Measurements from ENCODE around the gene NEDD4L. TPM values are rescaled to one million over a fixed set of nuclear protein-coding genes. Genes with fewer than 3 reads are reported as not detected.
A peak's percentile ranks its signal among the peaks of the same experiment; 100 is the strongest.

The NEDD4L gene
- total RNA-seq, 2 donors from 2014 or later, result 5.0 to 7.3 TPM

DNA sequence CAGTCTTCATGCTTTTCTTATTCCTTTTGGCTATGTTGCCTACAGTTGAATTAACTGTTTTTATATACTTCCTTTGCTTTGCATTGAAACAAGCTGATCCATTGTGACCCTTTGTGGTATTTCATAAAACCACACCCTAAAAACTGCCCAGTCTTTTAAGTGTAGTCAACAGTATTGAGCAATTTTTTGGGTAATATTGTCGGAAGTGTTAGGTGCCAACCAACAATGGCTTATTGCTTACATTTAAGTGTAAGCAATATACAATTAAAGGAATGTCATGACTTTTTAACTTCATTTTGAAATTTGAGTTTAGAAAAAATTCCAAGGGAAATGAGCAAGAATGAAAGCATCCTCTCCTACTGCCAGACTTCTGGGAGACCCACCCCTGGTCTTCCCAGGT, 174.1 kb downstream of the NEDD4L start:
- Mint-ChIP-seq H3K4me1 (ENCODE audit: low read depth) (peaks cover 20% of the 10 kb centered on the region), H3K36me3 (ENCODE audit: insufficient read depth in 2 of 2) (no peaks in the 10 kb centered on the region), H3K4me3 (no peak overlapping the region), H3K9me3 (no peaks in the 10 kb centered on the region), H3K27ac (no peak overlapping the region), H3K27me3 (ENCODE audit: low read depth) (peaks cover 18% of the 10 kb centered on the region)
- ATAC-seq (replicated peaks in 1 of 2) (no peak), DNase-seq (no peak)

DNA sequence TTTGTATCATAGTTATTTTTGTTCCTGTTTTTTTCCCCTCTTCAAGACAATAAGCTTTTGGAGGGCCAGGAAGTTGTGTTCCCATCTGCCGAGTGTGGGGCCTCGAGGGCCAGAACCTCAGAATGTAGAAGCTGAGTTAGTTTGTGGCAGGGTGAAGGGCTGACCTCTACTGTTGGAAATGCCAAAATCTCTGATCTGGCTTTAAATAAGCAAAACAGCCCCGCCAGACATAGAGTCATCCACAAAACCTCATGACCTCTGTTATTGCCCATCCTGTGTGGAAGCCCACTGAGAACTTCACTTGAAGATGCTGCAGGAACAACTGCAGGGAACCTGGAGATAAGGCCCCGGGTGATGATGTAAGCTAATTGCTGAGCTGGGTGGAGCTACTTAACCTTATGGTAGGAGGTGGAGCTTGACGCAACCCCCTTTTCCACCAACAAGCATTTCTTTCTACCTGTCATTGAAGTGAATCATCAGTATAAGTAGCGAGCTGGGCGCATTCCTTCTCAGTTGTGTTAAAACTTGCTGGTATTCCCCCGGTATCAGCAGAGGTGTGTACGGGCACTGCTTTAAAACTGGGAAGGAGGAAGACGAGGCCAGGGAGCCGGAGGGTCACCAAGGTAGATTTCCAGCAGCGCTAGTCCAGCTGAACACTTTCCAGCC, 177.2 kb downstream of the NEDD4L start:
- Mint-ChIP-seq H3K27me3 (ENCODE audit: low read depth) (peaks cover 19% of the 10 kb centered on the region), H3K27ac (no peak overlapping the region)

DNA sequence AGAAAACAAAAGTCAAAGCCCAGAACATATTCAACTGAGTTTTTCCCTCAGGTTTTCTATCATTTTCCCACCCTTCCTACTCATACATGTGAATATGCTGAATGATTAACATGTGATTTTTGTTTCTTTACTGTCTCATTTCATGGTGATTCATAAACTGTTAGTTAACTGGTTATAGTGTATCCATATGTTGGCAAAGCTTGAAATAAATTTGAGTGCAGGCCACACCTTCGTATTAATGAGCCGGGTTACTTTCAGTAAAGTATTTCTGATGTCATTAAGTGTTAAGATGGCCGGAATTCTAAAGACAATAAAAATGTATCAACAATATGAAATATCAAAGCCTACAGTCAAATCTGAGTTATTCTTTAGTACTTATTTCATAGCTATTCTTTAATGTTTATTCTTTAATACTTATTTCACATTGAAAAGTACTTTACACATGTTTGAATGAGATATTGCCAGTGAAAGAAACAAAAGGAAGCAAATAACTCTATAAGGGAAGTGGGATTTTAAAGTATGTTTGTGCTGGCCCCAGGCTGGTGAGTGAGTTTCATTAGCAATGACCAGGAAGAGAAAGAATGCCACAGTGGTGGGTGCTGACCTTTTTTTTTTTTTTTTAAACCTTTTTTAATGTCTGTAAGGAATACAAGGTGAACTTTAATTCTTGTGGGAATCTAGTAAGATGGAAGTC, 178.6 kb downstream of the NEDD4L start:
- Mint-ChIP-seq H3K4me3 (no peak overlapping the region), H3K27ac (no peak overlapping the region), H3K4me1 (ENCODE audit: low read depth) (peaks cover 17% of the 10 kb centered on the region), H3K27me3 (ENCODE audit: low read depth) (peaks cover 13% of the 10 kb centered on the region), H3K36me3 (ENCODE audit: insufficient read depth in 2 of 2) (no peaks in the 10 kb centered on the region), H3K9me3 (no peaks in the 10 kb centered on the region)
- DNase-seq (no peak), ATAC-seq (replicated peaks in 1 of 2) (no peak)

More for the DNA sequence above, 177.2 kb downstream of the NEDD4L start:
- Mint-ChIP-seq H3K9me3 (no peaks in the 10 kb centered on the region), H3K36me3 (ENCODE audit: insufficient read depth in 2 of 2) (no peaks in the 10 kb centered on the region), H3K4me3 (no peak overlapping the region), H3K4me1 (ENCODE audit: low read depth) (peaks cover 17% of the 10 kb centered on the region)
- DNase-seq (no peak), ATAC-seq (replicated peaks in 1 of 2) (no peak)

DNA sequence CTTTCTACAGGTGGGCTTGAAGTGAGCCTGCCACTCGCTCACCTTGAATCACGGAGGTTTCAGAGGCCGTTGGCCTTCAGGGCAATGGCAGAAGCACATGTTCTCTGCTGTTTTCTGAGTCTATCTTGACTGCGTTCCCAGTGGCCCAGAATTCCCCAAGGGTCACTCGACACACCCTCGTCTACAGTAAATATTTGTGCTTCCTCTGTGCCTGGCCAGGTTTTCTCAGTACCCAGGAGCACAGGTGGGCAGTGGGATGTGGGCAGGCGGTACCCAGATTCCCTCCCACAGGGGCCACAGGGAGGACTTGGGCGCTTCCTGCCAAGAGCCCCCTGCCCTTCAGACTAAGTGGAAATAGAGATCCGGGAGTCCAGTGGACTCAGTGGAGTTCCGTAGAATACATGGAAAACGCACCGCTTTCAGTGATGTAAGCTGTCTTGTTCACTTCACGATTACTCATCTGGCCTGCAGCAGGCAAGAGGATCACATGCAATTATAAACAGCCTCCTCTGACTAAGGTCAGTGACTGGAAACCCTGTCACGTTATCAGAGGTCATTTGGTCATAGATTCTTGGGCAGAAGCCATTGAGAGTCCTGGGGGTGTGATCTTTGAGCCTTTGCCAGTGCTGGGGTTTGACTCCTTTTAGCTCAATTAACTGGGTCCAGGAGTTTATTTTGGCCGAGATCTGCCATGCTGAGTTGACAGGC, 179.8 kb downstream of the NEDD4L start:
- Mint-ChIP-seq H3K9me3 (no peaks in the 10 kb centered on the region), H3K27ac (no peak overlapping the region), H3K4me1 (ENCODE audit: low read depth) (peaks cover 17% of the 10 kb centered on the region)

DNA sequence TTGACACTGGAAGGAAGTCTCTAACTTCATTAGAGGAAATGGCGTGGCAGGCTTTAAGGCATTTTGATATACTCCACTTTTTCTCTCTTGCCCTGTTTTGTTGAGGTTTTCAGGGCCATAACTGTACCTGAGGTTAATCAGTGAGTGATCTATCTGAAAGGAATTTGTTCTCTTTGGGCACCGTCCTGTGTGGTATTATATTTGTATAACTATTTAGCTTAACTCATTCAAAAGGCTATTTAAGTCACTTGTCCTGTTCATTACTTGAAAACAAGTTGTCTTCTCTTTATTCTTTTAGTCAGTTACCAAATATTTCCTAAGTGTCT, 180.4 kb downstream of the NEDD4L start:
- ATAC-seq (replicated peaks in 1 of 2), result no peak
- no peaks in the 10 kb centered on the region for H3K9me3 Mint-ChIP-seq
- peaks cover 13% of the 10 kb centered on the region for H3K27me3 Mint-ChIP-seq (ENCODE audit: low read depth)

More for the DNA sequence above, 179.8 kb downstream of the NEDD4L start:
- ATAC-seq (replicated peaks in 1 of 2) (no peak), DNase-seq (no peak)
- Mint-ChIP-seq H3K36me3 (ENCODE audit: insufficient read depth in 2 of 2) (no peaks in the 10 kb centered on the region), H3K27me3 (ENCODE audit: low read depth) (peaks cover 13% of the 10 kb centered on the region), H3K4me3 (no peak overlapping the region)

DNA sequence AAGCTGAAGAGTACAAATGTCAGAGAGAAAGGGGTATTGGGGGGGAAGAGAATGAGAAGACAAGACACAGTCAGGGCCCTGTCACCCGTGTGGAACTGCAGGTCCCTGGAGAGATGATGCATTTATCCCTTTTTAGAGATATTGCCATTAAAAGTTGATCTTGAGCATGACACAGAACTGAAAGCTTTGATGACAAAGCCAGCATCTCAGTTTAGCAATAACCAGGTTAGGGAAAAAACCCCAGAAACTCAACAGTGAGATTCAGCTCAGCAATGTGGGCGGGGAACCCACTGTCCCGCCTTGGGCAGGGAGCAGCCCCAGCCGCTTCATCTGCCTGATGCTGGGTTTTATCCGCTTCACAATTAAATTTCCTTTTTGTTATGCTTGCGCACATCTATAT, 181.1 kb downstream of the NEDD4L start:
- peak; percentile 32 to 35 for DNase-seq
- Mint-ChIP-seq H3K4me1 (ENCODE audit: low read depth) (peaks cover 17% of the 10 kb centered on the region), H3K9me3 (no peaks in the 10 kb centered on the region), H3K27ac (no peak overlapping the region), H3K36me3 (ENCODE audit: insufficient read depth in 2 of 2) (no peaks in the 10 kb centered on the region), H3K4me3 (no peak overlapping the region), H3K27me3 (ENCODE audit: low read depth) (peaks cover 13% of the 10 kb centered on the region)
- peak; percentile 82 to 85 for ATAC-seq (replicated peaks in 1 of 2)

More for the DNA sequence above, 180.4 kb downstream of the NEDD4L start:
- DNase-seq, result no peak
- Mint-ChIP-seq H3K4me1 (ENCODE audit: low read depth) (peaks cover 17% of the 10 kb centered on the region), H3K27ac (no peak overlapping the region), H3K36me3 (ENCODE audit: insufficient read depth in 2 of 2) (no peaks in the 10 kb centered on the region), H3K4me3 (no peak overlapping the region)

DNA sequence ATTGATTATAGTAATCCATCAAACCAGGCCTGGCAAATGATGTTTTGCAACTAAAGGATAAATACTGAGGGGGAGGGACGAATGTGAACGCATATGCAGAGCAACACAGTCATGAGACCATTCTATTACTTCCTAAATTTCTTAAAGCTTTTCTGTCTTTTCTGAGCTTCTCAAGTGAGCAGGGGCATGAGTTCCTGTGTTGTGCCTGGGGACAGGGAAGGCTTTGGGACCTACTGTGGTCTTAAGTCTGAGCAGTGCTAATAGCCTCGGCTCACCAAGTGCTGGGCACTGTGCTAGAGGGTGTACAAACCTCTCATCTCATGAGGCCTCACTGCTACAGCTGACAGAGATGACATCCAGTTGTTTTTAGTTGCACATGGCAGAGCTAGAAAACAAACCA, 182.4 kb downstream of the NEDD4L start:
- H3K36me3 Mint-ChIP-seq (ENCODE audit: insufficient read depth in 2 of 2), result no peaks in the 10 kb centered on the region
- no peak for ATAC-seq (replicated peaks in 1 of 2)
- H3K4me1 Mint-ChIP-seq (ENCODE audit: low read depth), result peaks cover 17% of the 10 kb centered on the region
- H3K4me3 Mint-ChIP-seq, result no peak overlapping the region
- no peak overlapping the region for H3K27ac Mint-ChIP-seq
- peaks cover 13% of the 10 kb centered on the region for H3K27me3 Mint-ChIP-seq (ENCODE audit: low read depth)
- no peaks in the 10 kb centered on the region for H3K9me3 Mint-ChIP-seq
- DNase-seq, result no peak

DNA sequence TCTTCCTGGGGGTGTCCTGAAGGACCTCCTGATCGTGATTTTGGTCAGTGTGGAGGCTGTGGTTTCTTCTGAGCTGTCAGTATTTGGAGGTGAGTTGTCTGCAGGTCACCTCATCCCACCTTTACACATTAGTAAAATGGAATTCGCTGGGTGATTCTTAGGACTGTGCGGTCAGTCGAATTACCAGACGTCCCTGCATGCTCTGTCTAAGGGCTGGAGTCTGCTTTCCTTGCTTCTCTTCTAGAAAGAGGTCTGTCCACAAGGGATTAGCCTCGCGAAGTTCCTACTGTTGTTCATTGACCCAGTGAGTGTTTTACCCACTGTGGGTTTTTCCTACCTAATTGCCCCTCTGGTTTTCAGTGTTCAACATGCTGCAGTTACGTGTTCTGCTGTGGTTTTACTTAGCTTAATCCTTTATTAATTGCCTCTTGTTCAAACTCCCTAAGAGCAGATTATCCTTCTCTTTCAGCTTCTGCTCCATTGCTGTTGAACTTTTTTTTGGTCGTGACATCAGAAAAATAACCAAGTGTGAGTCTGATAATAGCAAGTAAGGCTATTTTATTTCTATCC, 183.4 kb downstream of the NEDD4L start:
- peaks cover 13% of the 10 kb centered on the region for H3K27me3 Mint-ChIP-seq (ENCODE audit: low read depth)
- no peak for ATAC-seq (replicated peaks in 1 of 2)
- no peak overlapping the region for H3K4me3 Mint-ChIP-seq
- peaks cover 17% of the 10 kb centered on the region for H3K4me1 Mint-ChIP-seq (ENCODE audit: low read depth)
- no peak for DNase-seq
- no peaks in the 10 kb centered on the region for H3K36me3 Mint-ChIP-seq (ENCODE audit: insufficient read depth in 2 of 2)
- H3K27ac Mint-ChIP-seq, result no peak overlapping the region
- no peaks in the 10 kb centered on the region for H3K9me3 Mint-ChIP-seq

DNA sequence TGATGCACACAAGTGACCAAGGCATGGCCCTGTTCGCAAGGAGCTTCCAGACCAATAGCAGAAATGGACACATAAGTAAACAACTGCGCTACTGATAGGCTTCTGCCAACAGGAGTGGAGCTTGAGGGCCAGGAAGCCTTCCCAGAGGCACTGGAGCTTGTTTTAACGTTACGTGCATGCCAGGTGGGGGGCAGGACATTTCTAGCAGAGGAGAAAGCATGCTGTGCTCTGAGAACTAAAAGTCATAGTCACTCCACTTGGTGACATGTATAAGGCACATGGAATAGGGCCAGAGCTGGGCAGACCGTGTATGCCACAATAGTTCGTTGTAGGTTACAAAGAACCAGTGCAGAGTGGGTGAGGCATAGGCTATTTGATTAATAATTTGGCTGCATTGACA, 184.2 kb downstream of the NEDD4L start:
- Mint-ChIP-seq H3K9me3 (no peaks in the 10 kb centered on the region), H3K36me3 (ENCODE audit: insufficient read depth in 2 of 2) (no peaks in the 10 kb centered on the region), H3K4me3 (no peak overlapping the region), H3K27ac (no peak overlapping the region), H3K27me3 (ENCODE audit: low read depth) (peaks cover 6% of the 10 kb centered on the region), H3K4me1 (ENCODE audit: low read depth) (peaks cover 11% of the 10 kb centered on the region)
- DNase-seq (no peak), ATAC-seq (replicated peaks in 1 of 2) (no peak)

DNA sequence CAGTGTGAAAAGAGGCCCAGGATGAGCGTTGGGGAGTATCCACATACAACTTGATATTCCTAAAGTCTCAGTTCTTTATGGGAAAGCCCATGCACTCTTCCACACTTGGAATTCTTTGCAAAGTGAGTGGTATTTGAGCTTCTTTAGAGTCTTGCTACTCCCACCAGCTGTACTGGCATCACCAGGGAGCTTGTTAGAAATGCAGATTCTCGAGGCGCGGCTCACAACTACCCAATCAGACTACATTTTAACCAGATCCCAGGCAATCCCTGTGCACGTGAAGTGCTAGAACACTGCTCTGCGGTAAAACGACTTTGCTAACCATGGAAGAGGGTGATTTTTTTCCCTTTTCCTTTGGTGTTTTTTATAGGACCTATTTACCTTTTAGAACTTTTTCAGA, 184.7 kb downstream of the NEDD4L start:
- Mint-ChIP-seq H3K4me3 (no peak overlapping the region), H3K36me3 (ENCODE audit: insufficient read depth in 2 of 2) (no peaks in the 10 kb centered on the region), H3K27ac (no peak overlapping the region), H3K27me3 (ENCODE audit: low read depth) (no peaks in the 10 kb centered on the region), H3K9me3 (peaks cover 0 to 1% of the 10 kb centered on the region in 2 donors), H3K4me1 (ENCODE audit: low read depth) (peaks cover 11% of the 10 kb centered on the region)
- no peak for DNase-seq
- no peak for ATAC-seq (replicated peaks in 1 of 2)

DNA sequence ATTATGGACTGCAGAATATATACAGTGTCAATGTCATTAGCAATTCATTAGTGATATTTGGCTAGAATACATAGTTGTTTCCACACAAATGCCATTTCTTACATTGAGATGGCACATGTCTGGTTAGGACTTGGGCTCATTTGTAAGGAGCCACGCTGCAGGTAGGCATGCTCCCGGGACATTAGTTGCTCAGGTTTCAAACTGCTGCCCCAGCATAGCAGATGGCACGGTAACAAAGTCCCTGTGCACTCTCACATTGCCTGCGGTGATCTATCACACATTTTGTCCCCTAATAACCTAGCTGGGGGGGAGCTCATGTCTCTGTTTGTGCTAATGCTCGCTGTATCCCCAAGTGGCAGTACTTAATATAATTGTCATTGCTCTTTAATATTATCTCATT, 185.1 kb downstream of the NEDD4L start:
- ATAC-seq (replicated peaks in 1 of 2) (no peak), DNase-seq (no peak)
- Mint-ChIP-seq H3K27me3 (ENCODE audit: low read depth) (no peaks in the 10 kb centered on the region), H3K4me1 (ENCODE audit: low read depth) (peaks cover 11% of the 10 kb centered on the region), H3K9me3 (peaks cover 0 to 2% of the 10 kb centered on the region in 2 donors), H3K27ac (no peak overlapping the region), H3K36me3 (ENCODE audit: insufficient read depth in 2 of 2) (no peaks in the 10 kb centered on the region), H3K4me3 (no peak overlapping the region)

DNA sequence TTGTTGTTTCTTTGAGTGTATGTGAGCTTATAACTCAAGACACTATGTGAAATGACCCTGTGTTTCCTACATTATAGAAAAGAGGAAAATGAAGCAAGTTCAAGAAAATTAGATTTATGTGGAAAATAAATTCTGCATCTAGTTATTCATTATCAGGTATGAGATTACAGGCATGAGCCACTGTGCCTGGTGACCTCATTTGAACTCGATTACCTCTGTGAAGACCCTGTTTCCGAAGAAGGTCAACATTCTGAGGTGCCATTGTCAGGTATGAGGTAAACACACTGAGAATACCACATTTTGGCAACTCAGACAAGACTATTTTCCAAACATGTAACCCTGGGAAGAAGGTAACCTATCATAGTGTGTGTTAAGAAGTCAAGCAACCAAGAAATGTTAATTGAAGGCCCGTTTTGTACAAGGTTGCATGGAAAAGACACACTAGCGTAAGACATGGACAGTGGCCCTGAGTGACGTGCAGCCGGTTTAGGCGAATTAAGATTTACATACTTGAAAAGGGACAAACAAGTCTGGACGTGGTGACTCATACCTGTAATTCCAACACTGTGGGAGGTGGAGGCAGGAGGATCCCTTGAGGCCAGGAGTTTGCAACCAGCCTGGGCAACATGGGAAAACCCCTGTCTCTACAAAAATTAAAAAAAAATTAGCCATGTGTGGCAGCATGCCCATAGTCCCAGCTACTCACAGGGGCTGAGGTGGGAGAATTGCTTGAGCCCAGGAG, 186.6 kb downstream of the NEDD4L start:
- DNase-seq, result no peak
- no peak for ATAC-seq (replicated peaks in 1 of 2)
- no peak overlapping the region for H3K27ac Mint-ChIP-seq
- H3K4me3 Mint-ChIP-seq, result no peak overlapping the region
- H3K4me1 Mint-ChIP-seq (ENCODE audit: low read depth), result peaks cover 3% of the 10 kb centered on the region
- peaks cover 0 to 2% of the 10 kb centered on the region in 2 donors for H3K9me3 Mint-ChIP-seq
- H3K27me3 Mint-ChIP-seq (ENCODE audit: low read depth), result no peaks in the 10 kb centered on the region
- no peaks in the 10 kb centered on the region for H3K36me3 Mint-ChIP-seq (ENCODE audit: insufficient read depth in 2 of 2)

DNA sequence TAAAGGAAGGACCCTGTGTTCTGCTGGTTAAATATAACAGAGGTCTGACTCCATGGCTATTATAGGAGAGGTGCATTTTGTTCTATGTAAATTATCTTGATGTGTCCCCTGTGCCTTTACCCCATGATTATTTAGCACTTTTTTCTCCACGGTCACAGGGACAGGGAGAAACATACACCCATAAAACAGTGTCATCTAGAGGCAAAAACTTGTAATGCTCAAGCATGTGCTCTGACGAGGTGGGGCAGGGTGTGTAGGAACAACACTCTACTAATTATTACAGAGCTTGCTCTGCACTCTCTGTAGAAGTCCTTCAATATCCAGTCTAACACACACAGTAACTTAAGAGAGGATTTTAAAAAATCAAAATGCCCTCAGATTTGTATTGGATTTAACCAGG, 187.9 kb downstream of the NEDD4L start:
- Mint-ChIP-seq H3K9me3 (peaks cover 0 to 2% of the 10 kb centered on the region in 2 donors), H3K4me1 (ENCODE audit: low read depth) (no peaks in the 10 kb centered on the region), H3K27me3 (ENCODE audit: low read depth) (no peaks in the 10 kb centered on the region), H3K36me3 (ENCODE audit: insufficient read depth in 2 of 2) (no peaks in the 10 kb centered on the region), H3K27ac (no peak overlapping the region), H3K4me3 (no peak overlapping the region)
- no peak for DNase-seq
- ATAC-seq (replicated peaks in 1 of 2), result no peak

Data from activated T-cell treated with anti-CD3 and anti-CD28 coated beads, Interleukin-2, amount 50 U/mL, for 72 hours (primary cell).